ENCODE measurements around the gene ATG10. TPM values are rescaled to one million over a fixed set of nuclear protein-coding genes. Genes with fewer than 3 reads are reported as not detected.

Gene ATG10
- total RNA-seq, 2 donors from 2014 or later, result 7.7 to 9.0 TPM

Other genes starting within 250 kb of the ATG10 start
- 10 to 100 TPM; 39.6 to 43.9 TPM for gene SSBP2, start 220.9 kb upstream of the ATG10 start, total RNA-seq

Data from T-helper 17 cell (primary cell).